GM19351 (cell line): ENCODE data around the gene SAMD8.
"Not testable (repeated sequence)": the region's sequence is repeated elsewhere in the genome, so short reads cannot be mapped to it uniquely, and the experiment has no call there.

Experiments used
- ATAC-seq: cut with Tn5 transposase; IDR thresholded peaks from one replicate; pipeline ENCODE4 v1.9.1; 2021; ENCODE audit warnings: mild to moderate bottlenecking, moderate library complexity; ENCODE audit not compliant: unreplicated experiment

Gene SAMD8

DNA sequence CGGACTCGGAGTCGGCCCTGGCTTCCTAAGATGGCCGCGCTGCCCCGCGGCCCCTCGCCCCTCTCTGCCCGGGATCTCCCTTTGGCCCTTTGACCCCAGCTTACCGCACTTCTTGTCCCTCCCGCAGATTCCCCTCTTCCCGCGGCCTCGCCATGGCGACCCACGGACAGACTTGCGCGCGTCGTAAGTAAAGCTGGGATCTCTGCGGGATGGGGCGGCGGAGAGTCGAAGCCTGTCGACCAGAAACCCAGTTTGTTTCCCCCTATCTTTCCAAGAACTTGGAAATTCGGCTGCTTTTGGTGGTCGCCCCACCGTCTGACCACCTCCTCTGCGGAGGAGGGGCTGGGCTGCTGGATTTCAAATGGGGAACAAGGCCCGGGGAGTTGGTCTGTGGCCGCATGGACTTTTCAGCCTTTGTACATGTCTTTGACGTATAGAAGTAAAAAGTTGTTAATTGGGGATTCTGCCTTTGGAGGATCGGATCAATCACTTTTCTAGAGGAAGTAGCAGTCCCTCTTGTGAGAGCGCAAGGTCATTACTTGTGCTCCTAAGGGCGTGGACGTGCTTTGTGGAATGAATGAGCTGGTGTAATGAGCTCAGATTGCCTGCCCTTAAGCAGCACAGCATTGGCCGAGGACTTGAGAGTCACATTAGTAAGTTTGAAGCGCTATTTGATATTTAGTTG is 99.7 kb downstream of the SAMD8 start:
- no peak for ATAC-seq

DNA sequence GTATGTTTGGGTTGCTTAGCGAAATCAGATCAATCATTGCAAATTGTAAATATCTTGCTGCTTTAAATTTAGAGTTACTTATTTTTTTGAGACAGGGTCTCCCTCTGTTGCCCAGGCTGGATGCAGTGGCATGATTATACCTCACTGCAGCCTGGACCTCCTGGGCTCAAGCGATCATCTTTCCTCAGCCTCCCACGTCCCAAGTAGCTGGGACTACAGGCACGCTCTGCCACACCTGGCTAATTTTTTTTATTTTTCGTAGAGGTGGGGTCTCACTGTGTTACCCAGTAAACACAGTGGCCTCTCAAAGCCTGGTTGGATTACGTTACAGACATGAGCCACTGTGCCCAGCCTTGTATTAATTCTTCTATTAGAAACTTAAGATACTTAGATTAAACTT is 100.9 kb downstream of the SAMD8 start:
- no peak for ATAC-seq

DNA sequence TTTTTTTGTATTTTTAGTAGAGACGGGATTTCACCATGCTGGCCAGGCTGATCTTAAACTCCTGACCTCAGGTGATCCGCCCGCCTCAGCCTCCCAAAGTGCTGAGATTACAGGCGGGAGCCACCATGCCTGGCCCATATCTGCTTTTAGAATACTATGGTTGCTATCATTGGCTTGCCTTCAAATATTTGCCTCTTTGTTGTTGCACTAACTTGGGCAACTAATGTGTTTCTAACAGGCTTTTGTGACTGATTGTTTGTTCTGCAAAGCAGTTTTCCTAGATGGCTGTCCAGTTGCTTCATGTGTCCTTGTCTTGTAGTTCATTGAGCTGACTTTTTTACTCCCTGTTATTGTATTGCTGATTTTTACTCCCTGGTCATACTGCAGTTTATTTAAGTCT is 108.8 kb downstream of the SAMD8 start:
- no peak for ATAC-seq

DNA sequence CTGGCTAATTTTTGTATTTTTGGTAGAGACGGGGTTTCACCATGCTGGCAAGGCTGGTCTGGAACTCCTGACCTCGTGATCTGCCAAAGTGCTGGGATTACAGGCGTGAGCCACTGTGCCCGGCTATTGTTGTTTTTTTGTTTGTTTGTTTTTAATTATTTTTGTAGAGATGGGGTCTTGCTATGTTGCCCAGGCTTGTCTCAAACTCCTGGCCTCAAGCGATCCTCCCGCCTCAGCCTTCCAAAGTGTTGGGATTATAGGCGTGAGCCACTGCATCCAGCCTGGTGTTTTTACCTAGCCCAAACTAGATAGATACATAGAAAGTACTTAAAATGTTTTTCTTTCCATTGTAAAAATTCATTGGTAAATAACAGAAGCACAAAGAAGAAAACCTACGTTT is 110.0 kb downstream of the SAMD8 start:
- ATAC-seq = not testable (repeated sequence)

DNA sequence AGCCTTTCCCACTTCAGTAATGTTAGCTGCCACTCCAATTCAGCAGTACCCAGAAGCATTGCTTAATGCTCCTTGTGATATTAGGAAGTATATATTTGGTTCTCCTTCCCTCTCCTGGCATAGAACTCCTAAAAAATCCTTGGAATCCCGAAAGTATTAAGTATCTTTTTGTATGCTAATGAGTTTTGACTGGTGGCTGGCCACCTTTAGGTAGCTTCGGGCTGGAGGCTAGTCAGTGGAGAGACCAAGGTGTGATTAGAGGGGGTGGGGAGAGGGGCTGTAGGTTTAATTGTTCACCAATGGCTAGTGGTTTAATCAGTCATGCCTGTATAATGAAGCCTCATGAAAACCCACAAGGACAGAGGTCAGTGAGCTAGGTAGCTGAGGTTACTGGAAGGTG is 112.1 kb downstream of the SAMD8 start:
- no peak for ATAC-seq

DNA sequence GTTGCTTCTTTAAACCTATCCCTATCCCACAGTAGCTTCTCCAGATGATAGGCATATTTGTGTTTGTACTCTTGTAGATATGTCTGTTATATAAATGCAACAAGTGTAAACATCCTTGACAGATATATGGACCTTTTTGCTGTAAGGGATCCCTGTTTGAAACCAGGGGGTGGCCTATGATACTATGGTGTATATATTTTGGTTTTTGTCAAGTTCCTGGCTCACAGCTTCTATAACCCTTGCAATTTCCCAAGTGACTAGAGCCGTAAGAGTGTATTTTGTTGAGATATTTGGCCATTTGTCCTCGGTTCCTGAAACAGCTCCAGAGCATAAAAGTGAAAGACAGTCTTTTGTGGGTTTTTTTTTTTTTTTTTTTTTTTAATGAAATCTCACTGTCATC is 114.6 kb downstream of the SAMD8 start:
- ATAC-seq = no peak

DNA sequence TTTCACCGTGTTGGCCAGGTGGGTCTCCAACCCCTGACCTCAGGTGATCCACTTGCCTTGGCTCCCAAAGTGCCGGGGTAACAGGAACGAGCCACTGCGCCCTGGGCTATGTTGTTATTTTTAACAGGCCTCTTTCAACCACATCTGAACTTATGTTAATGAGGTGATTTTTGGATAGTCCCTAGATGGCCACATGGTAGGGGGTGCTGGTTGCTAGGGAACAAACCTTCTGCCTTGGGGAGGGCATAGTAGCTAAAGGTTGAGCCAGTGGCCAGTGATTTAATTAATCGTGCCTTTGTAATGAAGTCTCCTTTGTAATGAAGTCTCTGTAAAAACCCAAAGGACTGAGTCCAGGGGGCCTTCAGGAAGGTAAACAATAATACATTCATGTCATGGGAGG is 115.2 kb downstream of the SAMD8 start:
- ATAC-seq = peak; percentile 38

DNA sequence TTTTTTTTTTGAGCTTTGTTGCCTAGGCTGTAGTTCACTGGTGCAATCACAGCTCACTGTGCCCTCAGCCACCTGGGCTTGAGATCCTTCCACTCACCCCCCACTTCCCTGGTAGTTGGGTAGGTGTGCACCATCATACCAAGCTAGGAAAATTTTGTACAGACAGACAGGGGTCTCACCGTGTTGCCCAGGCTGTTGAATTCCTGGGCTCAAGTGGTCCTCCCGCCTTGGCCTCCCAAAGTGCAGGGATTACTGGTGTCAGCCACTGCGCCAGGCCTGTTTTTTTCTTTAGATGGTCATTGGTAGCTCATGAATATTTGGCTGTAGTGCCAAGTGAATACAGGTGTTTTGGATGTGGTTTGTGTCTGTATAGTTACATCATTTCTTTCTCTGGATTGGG is 116.8 kb downstream of the SAMD8 start:
- ATAC-seq = no peak

DNA sequence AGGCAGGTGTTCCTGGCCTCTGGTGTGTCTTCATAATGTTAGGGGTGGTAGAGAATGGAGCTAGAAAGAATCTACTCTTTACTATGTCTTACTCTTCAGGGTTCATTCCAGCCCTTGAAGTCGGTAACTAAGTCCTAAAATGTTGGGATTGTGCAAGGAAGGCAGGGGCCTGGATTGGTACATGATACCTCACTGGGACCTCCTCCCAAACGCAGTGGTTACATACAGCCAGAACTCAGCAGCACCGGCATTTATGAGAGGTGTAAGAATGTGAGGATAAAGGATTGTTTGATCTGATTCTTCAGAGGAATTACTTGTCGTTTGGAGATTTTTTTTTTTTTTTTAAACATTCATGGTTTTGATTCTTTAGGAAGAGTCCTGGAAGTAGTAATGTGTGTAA is 117.4 kb downstream of the SAMD8 start:
- ATAC-seq = no peak

DNA sequence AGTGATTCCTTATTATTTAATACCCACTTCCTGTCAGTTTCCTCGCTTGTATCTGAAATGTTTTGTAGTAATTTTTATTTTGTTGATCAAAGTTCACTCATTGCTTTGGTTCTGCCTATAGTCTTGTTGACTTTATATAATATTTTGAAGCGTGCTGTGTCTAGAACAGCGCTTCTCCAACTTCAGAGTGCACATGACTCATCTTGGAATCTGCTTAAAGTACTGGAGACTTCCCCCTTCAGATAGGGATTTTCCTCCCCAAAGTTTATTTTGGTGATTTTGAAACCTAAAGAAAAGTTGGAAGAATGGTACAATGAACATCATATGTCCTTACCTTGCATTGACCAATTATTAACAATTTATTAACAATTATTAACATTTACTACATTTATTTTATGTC is 118.5 kb downstream of the SAMD8 start:
- no peak for ATAC-seq

DNA sequence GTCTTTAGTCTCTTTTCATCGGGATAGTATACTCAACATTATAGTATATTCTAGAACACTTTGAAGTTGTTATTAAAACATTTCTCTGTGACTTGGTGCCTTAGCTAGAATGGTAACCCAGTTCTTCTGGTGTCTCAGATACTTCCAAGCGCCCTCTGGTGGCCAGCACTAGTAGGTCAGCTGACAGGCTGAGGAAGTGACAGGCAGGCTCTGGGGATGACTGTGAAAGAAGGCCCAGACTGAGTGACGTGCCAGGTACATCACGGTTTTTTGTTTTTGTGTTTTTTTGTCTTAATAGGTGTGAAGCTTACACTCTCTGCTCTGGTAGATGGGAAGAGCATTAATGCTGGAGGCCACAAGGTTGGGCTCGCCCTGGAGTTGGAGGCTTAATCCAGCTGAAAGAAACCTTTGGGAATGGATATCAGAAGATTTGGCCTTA is 119.2 kb downstream of the SAMD8 start:
- ATAC-seq = peak; percentile 42
